ENCODE results near the gene MPHOSPH9.

Gene MPHOSPH9

DNA sequence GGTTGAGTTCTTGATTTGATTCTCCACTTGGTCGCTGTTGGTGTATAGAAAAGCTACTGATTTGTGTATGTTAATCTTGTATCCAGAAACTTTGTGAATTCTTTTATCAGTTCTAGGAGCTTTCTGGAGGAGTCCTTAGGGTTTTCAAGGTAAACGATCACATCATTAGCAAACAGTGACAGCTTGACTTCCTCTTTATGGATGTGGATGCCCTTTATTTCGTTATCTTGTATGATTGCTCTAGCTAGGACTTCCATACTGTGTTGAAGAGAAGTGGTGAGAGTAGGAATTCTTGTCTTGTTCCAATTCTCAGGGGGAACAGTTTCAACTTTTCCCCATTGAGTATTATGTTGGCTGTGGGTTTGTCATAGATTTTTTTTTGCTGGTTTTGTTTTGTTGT lies 12.7 kb upstream of the MPHOSPH9 start:
- H3K9ac ChIP-seq: no peak overlapping the region
- H3K36me3 ChIP-seq: peaks cover 74% of the 10 kb centered on the region
- no peak for TF ChIP-seq Cebpa-rat (IDR thresholded peaks at IDR 0.05)
- peaks cover 17% of the 10 kb centered on the region for H3K9me3 ChIP-seq
- peaks cover 31% of the 10 kb centered on the region for H3K4me1 ChIP-seq
- no peak overlapping the region for H3K4me3 ChIP-seq
- H4K20me1 ChIP-seq: peaks cover 96% of the 10 kb centered on the region
- no peak overlapping the region for H3K27ac ChIP-seq
- peak overlapping the region; percentile 3; the same call in 1 of the 2 replicates for H3K4me2 ChIP-seq
- no peaks in the 10 kb centered on the region for H3K27me3 ChIP-seq

DNA sequence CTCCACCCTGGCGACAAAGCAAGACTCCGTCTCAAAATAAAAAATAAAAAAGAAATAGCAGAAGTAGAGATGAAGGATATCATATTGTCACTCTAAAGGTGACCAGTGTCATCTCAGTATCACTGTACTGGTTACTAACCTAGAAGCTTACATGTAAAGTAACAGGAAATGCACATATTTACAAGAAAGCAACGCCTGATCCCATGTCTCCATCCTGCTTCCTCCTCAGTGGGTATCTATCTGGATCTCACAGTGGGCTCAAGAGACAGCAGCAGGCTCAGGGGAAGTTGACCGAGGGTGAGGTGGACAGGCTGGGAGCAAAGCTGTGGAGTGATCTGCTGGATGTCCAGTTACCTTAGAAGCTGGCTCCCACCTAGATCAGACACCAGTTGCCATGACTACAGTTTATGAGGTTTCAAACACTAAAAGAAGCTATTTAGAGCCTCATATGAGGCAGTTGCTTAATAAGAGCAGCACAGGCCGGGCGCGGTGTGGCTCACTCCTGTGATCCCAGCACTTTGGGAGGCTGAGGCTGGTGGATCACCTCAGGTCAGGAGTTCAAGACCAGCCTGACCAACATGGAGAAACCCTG lies 10.8 kb upstream of the MPHOSPH9 start:
- Histone ChIP-seq H3K4me1 (peaks cover 31% of the 10 kb centered on the region), H3K4me2 (no peak overlapping the region), H3K27me3 (no peaks in the 10 kb centered on the region), H3K36me3 (peaks cover 77% of the 10 kb centered on the region), H3K27ac (no peak overlapping the region), H3K4me3 (no peak overlapping the region), H3K9me3 (peaks cover 15% of the 10 kb centered on the region), H4K20me1 (peaks cover 95% of the 10 kb centered on the region), H3K9ac (no peak overlapping the region)
- TF ChIP-seq Cebpa-rat (IDR thresholded peaks at IDR 0.05): no peak

DNA sequence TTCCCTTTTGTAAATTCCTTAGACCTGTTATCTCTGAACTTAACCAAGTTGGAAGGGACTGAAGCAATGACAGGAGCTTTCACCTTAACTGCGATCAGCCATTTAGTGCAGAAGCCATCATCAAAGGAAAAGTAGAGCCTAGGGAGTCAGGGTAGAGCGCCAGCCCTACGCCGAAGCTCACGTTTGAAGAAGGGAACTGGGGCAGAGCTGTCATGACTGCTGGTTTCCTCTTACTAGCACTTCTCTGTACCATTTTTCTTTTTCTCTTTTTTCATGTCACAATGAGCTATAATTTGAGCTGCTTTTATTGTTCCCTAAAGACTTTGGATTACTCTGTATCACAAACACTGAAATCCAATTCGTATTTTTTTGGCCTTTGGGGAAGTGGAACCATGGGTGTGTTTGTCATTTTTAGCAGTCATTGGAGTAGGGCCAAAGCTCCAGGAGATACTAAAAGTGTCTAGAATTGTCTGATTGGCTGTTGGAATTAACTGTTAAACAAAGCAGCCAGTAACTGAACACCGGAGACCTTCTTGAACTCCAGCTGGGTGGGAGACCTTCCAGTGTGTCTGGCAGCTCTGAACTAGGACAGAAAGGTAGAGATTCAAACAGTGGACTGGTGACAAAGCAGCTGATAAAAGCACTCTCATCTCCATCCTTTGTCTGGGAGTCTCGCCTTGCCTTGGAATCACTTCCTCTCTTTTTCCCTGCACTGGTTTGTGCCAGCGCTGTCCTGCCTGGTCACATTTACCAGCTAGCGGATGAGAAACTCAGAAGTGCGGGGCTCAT lies 9.4 kb upstream of the MPHOSPH9 start:
- Histone ChIP-seq H3K4me1 (peaks cover 46% of the 10 kb centered on the region), H4K20me1 (peaks cover 95% of the 10 kb centered on the region), H3K27ac (0 out of 2 replicates have a peak overlapping the region, but pooled peaks have one; percentile 6), H3K4me3 (no peak overlapping the region), H3K4me2 (peak overlapping the region; percentile 58), H3K9me3 (peaks cover under 1% of the 10 kb centered on the region; the same call in 1 of the 2 replicates), H3K27me3 (no peaks in the 10 kb centered on the region), H3K36me3 (peaks cover 64% of the 10 kb centered on the region), H3K9ac (peak overlapping the region; percentile 46; the same call in 1 of the 2 replicates)
- TF ChIP-seq Cebpa-rat (IDR thresholded peaks at IDR 0.05): no peak

DNA sequence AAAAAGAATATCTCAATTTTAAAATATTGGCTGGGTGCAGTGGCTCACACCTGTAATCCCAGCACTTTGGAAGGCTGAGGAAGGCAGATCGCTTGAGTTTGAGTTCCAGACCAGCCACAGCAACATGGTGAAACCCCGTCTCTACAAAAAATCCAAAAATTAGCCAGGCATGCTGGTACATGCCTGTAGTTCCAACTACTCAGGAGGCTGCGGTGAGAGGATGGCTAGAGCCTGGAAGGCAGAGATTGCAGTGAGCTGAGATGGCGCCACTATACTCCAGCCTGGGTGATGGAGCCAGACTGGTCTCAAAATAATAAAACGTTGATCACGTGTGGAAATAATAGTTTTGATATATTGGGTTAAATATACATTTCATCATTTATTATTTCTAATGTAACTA lies 6.0 kb upstream of the MPHOSPH9 start:
- no peaks in the 10 kb centered on the region for H3K9me3 ChIP-seq
- peak overlapping the region; percentile 87; the same call in 1 of the 2 replicates for H3K4me2 ChIP-seq
- peaks cover 95% of the 10 kb centered on the region for H4K20me1 ChIP-seq
- peaks cover 42% of the 10 kb centered on the region for H3K36me3 ChIP-seq
- no peak for TF ChIP-seq Cebpa-rat (IDR thresholded peaks at IDR 0.05)
- no peaks in the 10 kb centered on the region for H3K27me3 ChIP-seq
- no peak overlapping the region for H3K27ac ChIP-seq
- no peak overlapping the region for H3K4me3 ChIP-seq
- H3K9ac ChIP-seq: no peak overlapping the region
- peaks cover 73% of the 10 kb centered on the region for H3K4me1 ChIP-seq

DNA sequence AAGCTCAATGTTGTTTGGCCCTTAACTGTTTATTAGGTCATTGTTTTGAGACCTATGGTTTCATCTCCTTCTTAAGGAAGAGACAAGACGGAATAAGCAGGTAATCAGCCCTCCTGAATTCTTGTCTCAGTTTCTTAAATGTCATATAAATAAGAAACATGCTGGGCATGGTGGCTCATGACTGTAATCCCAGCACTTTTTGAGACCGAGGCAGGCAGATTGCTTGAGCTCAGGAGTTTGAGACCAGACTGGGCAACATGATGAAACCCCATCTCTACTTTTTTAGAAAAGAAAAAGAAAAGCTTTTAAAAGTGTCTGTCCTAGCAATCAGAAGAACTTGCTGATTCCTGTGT lies 5.4 kb upstream of the MPHOSPH9 start:
- Histone ChIP-seq H3K36me3 (peaks cover 36% of the 10 kb centered on the region), H4K20me1 (peaks cover 91% of the 10 kb centered on the region), H3K9me3 (no peaks in the 10 kb centered on the region), H3K4me3 (no peak overlapping the region), H3K27ac (no peak overlapping the region; the same call in 1 of the 2 replicates), H3K27me3 (no peaks in the 10 kb centered on the region), H3K4me2 (peak overlapping the region; percentile 87), H3K9ac (no peak overlapping the region; the same call in 1 of the 2 replicates), H3K4me1 (peaks cover 74% of the 10 kb centered on the region)
- TF ChIP-seq Cebpa-rat (IDR thresholded peaks at IDR 0.05): no peak

DNA sequence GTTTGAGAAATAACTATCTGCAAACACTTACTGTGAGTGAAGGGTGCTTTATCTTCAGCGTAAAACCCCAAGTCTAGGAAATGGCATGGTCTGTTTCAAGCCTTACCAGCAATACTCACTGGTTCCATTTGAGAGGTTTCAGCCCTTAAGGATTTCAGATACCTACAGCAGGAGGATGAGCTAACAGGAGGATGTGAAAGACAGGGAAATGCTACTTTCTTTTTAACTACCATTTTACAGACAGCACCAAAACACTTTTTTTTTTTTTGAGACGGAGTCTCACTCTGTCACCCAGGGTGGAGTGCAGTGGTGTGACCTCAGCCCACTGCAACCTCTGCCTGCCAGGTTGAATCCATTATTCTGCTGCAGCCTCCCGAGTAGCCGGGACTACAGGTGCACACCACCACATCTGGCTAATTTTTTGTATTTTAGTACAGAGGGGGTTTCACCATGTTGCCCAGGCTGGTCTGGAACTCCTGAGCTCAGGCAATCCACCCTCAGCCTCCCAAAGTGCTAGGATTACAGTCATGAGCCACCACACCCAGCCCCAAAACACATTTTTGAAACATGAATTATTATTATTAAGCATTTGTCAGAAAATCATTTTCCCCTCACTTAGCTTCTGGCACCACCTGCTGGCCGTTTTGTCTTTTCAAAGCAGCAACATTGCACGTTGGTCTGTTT lies 4.8 kb upstream of the MPHOSPH9 start:
- Histone ChIP-seq H3K9me3 (no peaks in the 10 kb centered on the region), H4K20me1 (peaks cover 87% of the 10 kb centered on the region), H3K27me3 (no peaks in the 10 kb centered on the region), H3K36me3 (peaks cover 31% of the 10 kb centered on the region), H3K27ac (peak overlapping the region; percentile 66), H3K4me3 (peak overlapping the region; percentile 47), H3K9ac (peak overlapping the region; percentile 34), H3K4me1 (peaks cover 69% of the 10 kb centered on the region), H3K4me2 (peak overlapping the region; percentile 87)
- TF ChIP-seq Cebpa-rat (IDR thresholded peaks at IDR 0.05): no peak

DNA sequence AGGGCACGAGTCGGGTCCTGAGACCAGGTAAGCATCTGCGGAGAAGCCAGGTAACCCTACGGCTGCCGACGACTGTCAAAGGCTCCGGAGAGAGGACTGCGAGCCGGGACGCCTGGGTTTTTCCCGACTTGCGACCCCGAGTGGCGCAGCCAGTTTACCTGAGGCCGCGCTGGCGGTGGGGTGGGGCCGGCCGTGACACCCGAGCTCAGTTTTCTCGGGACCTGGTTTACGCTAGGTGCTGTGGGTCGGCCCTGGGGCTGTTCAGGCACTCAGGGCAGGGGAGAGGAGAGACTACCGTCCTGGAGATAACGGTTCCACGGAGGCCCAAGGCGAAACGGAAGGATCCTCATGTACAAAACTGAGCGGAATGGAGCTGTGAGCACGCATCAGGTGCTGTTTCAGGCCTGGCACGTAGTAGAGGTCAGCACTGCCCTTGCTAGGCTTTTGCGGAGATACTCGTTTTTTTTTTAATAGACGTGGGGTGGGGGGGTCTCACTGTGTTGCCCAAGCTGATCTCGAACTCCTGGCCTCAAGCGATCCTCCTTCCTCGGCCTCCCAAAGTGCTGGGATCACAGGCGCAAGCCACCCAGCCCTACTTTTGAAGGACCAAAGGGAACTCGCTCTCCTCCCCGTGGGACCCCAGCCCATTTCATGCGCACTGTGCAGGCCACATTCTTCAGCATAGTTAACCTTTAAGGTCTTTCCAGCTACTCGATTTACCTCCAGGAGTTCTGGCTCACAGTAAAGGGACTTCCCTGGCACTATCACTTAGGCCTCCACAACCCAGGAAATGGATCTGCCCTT lies 766 bp upstream of the MPHOSPH9 start:
- Histone ChIP-seq H4K20me1 (peaks cover 58% of the 10 kb centered on the region), H3K9me3 (no peaks in the 10 kb centered on the region), H3K4me1 (peaks cover 84% of the 10 kb centered on the region), H3K27me3 (no peaks in the 10 kb centered on the region), H3K9ac (peak overlapping the region; percentile 94), H3K4me3 (peak overlapping the region; percentile 95), H3K4me2 (peak overlapping the region; percentile 87), H3K36me3 (0 out of 2 replicates have a peak, but pooled peaks cover 1% of the 10 kb centered on the region), H3K27ac (peak overlapping the region; percentile 92)
- TF ChIP-seq Cebpa-rat (IDR thresholded peaks at IDR 0.05): no peak

DNA sequence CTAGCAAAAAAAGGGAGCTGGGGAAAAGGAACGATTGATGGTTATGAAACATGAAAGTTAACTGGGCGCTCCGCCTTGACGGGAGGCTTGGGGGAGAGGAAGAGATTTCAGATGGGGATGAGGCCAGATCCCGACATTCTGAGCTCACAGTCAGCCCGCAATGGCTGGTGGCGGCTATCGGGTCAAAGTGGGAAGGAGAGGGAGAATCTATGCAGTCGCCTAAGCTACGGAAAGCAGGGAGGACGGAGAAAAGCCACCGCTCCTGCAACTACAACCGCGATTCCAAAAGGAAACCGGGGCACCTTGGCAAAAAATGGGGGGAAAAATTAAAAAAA lies 502 bp downstream of the MPHOSPH9 start:
- H3K4me1 ChIP-seq: peaks cover 84% of the 10 kb centered on the region
- H3K36me3 ChIP-seq: peaks cover 6% of the 10 kb centered on the region; the same call in 1 of the 2 replicates
- H3K27ac ChIP-seq: peak overlapping the region; percentile 90
- peak overlapping the region; percentile 98 for H3K4me2 ChIP-seq
- peaks cover 46% of the 10 kb centered on the region for H4K20me1 ChIP-seq
- H3K9ac ChIP-seq: peak overlapping the region; percentile 94
- no peaks in the 10 kb centered on the region for H3K27me3 ChIP-seq
- no peak for TF ChIP-seq Cebpa-rat (IDR thresholded peaks at IDR 0.05)
- H3K4me3 ChIP-seq: peak overlapping the region; percentile 95
- no peaks in the 10 kb centered on the region for H3K9me3 ChIP-seq

DNA sequence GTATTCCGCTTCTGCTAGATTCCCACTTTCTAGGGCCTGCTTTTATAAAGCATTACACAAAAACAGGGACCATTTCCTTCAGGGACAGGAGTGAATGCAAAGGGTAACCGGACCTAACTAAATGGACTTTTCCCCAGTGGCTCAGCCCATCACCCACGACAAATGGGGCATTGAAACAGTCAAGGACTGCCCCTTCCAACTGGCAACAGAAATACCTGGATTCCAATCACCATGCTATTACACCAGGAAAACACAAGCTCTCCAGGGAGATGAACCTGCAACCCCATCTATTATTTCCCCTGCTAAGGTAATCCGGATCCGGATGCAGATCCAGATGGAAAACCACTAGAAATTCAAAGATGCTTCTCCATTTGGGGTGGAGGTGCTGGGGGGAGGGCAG lies 1.0 kb downstream of the MPHOSPH9 start:
- peak overlapping the region; percentile 95 for H3K4me3 ChIP-seq
- H3K36me3 ChIP-seq: peaks cover 8% of the 10 kb centered on the region; the same call in 1 of the 2 replicates
- H4K20me1 ChIP-seq: peaks cover 41% of the 10 kb centered on the region
- peak overlapping the region; percentile 98 for H3K4me2 ChIP-seq
- H3K27ac ChIP-seq: peak overlapping the region; percentile 90
- peaks cover 79% of the 10 kb centered on the region for H3K4me1 ChIP-seq
- H3K27me3 ChIP-seq: no peaks in the 10 kb centered on the region
- no peaks in the 10 kb centered on the region for H3K9me3 ChIP-seq
- peak overlapping the region; percentile 94 for H3K9ac ChIP-seq
- no peak for TF ChIP-seq Cebpa-rat (IDR thresholded peaks at IDR 0.05)
